Mucosa of gallbladder (tissue), 1 donor: Measurements from ENCODE around the gene GPX3. TPM values are rescaled to one million over a fixed set of nuclear protein-coding genes. Genes with fewer than 3 reads are reported as not detected.

Experiments used
- DNase-seq: peaks from one replicate; pipeline ENCODE4 v3.0.0-alpha.2; 2020; ENCODE audit warnings: low spot score
- total RNA-seq: library from RNA; stranded (reverse); gene quantifications from one replicate; pipeline ENCODE4 v1.2.1, GENCODE V29; 2021
- donor health status: DM: no; HTN: no; CAD: no.

GPX3 gene
- total RNA-seq, 1 donor from 2014 or later, result 131 TPM

GRCh38 chr5:151033217-151033934, 13.0 kb downstream of the GPX3 start:
- DNase-seq, result no peak

GRCh38 chr5:151034422-151035379, 14.3 kb downstream of the GPX3 start:
- no peak for DNase-seq

GRCh38 chr5:151036556-151036955, 16.2 kb downstream of the GPX3 start:
- no peak for DNase-seq

- peak; percentile 42 for DNase-seq
These were observed 17.4 kb downstream of the GPX3 start for GRCh38 chr5:151037561-151038411.

- DNase-seq, result no peak
These were observed 18.0 kb downstream of the GPX3 start for GRCh38 chr5:151038412-151038745.

DNA sequence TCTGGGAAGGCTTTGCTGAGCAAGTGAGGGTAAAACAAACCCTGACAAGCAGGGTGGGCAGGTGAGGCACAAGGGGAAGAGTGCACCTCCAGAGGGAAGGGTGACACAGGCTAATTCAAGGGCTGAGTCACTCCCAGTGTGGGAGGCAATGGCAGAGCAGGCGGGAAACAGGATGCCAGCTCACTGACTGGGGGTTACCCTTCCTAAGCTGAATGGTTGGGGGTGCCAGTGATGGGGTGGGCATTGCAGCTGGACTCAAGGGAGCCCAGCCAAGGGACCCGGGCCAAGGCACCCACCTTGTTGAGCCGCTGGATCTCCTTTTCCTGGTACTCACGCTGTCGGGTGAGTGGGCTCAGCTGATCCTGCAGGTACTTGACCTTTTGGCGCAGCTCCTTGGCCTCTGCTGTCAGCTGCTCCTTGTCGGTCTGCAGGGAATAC, 18.4 kb downstream of the GPX3 start:
- DNase-seq, result no peak

DNA sequence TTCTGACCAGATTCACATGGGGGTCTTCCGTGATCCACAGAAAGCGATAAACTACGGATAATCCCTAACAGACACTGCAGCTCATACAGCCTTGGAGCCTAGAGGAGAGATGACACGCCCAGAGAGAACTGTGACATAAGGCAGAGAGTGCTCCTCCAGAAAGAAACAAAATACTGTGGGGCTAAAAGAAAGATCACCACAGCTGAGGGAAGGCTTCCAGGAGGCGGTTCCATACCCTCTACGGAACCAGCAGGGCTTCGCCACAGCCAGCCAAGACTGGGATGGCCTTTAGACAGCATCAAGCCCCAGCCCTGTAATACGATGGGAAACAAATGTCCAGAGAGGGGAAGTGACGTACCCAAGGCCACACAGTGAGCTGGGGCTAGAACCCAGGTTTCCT, 19.3 kb downstream of the GPX3 start:
- DNase-seq, result no peak

GRCh38 chr5:151040211-151040747, 19.9 kb downstream of the GPX3 start:
- no peak for DNase-seq

- no peak for DNase-seq
These were observed 21.3 kb downstream of the GPX3 start for GRCh38 chr5:151041577-151042268.

DNA sequence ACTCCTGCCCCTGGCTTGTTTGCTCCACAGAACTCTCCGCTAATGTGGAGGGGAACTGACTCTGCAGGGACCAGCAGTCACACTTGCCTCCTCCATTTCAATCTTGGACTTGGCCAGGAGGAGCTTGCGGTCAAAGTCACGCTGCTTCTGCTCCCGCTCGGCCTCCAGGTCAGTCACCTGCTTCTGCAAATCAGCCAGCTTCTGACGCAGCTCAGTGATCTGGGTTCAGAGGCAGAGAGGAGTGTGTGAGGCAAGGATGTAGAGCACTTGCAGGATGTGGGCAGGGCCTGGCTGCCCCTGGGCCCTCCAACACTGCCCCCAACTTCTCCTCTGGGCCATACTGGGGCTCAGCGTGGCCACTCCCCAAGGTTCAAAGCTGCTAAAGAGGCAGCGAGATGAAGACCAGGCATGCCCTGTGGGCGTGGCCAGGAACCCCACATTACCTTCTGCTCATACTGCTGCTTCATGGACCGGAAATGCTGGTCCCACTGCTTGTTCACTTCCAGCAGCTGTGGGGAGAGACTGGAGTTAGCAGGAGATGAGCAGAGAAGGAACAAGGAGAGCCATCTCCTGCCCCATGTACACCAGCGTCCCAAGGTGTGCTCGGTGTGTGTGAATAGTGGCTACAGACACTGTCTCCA, 22.2 kb downstream of the GPX3 start:
- DNase-seq, result no peak

DNA sequence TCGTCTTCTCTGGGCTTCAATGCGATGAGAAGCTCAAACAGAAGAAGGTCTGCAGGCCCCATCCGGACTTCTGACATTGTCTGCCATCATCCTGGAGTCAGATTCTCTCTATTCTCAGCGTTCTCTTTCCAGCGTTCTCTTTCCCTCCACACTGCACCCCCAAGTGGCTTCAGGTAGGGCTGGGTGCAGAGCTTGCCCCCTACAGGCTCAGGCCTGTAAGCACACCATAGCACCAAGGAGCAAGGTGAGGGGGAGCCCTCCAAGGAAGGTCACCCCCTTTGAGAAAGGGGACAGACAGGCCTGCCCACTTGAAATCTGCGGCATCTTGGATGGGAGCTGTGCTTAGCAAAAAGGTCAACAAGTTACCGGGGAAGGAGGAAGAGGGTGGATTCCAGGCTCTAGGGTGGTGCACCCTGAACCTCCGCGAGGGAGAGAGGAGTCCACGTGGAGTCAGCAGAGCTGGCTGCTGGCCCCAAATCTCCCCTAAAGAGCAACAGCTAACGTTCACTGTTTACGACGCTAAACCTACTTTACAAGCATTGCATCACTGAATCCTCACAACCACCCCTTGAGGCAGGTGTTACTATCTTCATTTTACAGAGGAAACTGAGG, 27.5 kb downstream of the GPX3 start:
- no peak for DNase-seq

DNA sequence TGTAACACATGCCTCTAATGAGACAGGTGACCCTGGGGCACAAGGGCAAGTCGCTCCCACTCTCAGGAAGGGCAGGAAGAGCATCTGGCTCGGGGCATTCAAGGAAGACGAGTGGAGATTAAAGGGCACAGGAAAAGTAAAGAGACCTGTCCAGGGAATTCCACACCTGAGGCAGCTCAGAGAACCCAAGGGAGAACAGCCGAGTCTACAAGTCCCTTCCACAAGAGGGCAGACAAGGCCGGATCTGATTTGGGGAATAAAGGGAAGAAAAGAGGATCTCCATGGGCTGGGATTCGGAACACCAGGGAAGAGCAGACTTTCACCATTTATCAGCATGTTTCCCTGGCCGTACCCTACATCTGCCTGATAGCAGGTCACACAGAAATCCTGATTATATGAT, 28.1 kb downstream of the GPX3 start:
- DNase-seq, result no peak

DNA sequence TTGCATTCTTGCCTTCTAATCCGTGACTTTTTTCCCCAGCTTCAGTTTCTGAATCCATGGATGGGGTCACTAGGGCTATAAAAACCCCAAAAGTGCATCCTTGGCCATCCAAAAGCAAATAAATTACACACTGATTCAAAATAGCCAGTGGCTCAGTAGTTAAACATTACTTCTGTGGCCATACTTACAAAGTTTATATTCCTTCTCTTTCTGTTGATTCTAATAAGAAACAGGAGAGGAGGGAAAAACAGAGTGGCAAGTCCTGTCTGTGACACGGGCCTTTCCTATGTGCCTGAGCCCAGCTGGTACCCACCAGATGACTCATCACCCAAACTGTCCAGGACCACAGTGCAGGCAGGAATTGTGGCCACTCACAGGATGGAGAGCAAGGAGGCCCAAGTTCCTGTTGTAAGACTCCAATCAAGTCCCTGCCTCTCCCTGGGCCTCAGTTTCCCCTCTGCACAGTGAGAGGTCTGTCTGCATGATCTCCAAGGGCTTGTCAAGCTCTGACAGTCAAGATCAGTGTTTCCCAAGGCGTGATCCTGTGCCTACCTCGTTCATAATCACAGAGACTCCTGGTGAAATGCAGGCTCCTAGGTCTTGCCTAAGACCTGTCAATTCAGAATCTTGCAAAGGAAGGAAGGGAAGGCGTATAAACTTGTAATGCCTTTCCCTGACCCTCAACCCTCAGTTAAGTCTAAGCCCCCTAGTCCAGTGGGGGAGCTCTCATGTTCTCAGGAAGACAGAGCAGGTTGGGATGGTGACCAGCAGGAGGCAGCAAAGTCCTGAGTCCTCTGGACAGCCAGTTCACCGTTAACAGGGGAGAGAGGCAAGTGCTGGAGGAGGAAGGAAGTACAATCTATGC, 30.9 kb downstream of the GPX3 start:
- DNase-seq, result peak; percentile 86

DNA sequence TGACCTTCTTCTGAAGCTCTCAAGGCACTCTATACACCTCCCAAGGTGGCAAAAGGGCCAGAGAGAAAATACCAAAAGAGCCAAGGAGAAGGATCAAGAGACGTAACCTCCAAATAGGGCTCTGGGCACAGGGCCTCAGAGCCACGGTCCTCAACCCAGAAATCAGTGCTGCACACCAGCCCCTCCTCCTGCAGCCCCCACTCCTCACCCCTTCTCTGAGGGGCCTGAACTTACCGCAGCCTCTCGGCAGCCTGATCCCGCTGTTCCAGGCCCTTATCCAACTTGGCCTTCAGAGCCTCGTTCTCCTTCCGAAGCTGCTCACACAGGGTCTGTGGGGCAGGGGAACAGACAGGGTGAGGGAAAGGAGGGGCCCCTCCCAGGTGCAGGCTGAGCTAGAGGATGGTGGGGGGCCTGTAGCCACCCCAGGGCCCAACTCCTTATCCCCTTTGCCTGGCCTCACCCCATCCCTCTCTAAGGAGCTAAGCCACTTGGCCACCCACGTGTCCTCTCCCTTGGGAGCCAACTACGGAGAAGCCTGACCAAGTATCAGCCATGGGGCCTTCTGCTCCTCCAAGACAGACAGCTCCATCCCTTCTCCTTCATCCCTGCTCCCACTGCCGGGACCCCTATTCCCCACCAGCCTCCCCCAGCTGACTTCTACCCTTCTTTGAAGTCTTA, 31.7 kb downstream of the GPX3 start:
- DNase-seq, result no peak

GRCh38 chr5:151052836-151053235, 32.4 kb downstream of the GPX3 start:
- no peak for DNase-seq

- no peak for DNase-seq
These were observed 33.5 kb downstream of the GPX3 start for GRCh38 chr5:151053796-151054462.

GRCh38 chr5:151054709-151055108, 34.3 kb downstream of the GPX3 start:
- DNase-seq, result peak; percentile 62

DNA sequence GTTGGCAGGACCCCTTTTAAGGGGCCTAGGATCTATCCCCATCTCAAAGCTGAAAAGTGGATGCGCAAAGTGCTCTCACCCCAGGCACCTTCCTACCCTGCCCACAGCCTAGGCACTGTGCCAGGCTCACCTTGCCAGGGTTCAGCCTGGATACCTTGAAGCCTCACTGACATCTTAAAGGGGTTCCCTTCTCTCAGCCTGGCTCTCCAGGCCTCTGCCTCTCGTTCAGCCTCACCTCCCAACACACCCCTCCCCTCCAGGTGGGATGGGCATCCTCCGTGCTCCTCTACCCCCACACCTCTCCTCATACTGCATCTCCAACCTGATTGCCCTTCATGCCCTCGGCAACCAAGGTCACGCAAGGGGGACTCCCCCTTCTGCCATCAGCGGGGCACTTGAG, 34.9 kb downstream of the GPX3 start:
- no peak for DNase-seq
